ENCODE results near the gene LYPD8. TPM values are rescaled to one million over a fixed set of nuclear protein-coding genes. Genes with fewer than 3 reads are reported as not detected.
"Not testable (repeated sequence)": the region's sequence is repeated elsewhere in the genome, so short reads cannot be mapped to it uniquely, and the experiment has no call there.

The LYPD8 gene
- total and polyA plus RNA-seq, 4 donors, result not detected

GRCh38 chr1:248790456-248790855 lies 34.9 kb upstream of the LYPD8 start:
- DNase-seq (ENCODE audit: low read depth in 4 of 6, low spot score in 6 of 6), result no peak
- H3K27me3 ChIP-seq (ENCODE audit: control insufficient read depth, insufficient read depth, low read length), result no peaks in the 10 kb centered on the region
- no peak overlapping the region for H3K27ac ChIP-seq (ENCODE audit: low read depth, low read length)
- WGBS (ENCODE audit: insufficient coverage), result 90% methylated on average over 4 of the region's 5 CpGs
- no peaks in the 10 kb centered on the region for H3K4me1 ChIP-seq (ENCODE audit: control insufficient read depth, insufficient read depth, low read length)
- H3K4me3 ChIP-seq (ENCODE audit: low read depth, low read length), result no peak overlapping the region
- H3K36me3 ChIP-seq (ENCODE audit: control insufficient read depth, insufficient read depth, low read length), result no peaks in the 10 kb centered on the region
- peaks cover 1% of the 10 kb centered on the region for H3K9me3 ChIP-seq (ENCODE audit: control insufficient read depth, insufficient read depth, low read length)

GRCh38 chr1:248789337-248789736 lies 33.8 kb upstream of the LYPD8 start:
- not testable (repeated sequence) for H3K36me3 ChIP-seq (ENCODE audit: control insufficient read depth, insufficient read depth, low read length); H3K4me1 ChIP-seq (ENCODE audit: control insufficient read depth, insufficient read depth, low read length); H3K27ac ChIP-seq (ENCODE audit: low read depth, low read length); H3K9me3 ChIP-seq (ENCODE audit: control insufficient read depth, insufficient read depth, low read length); H3K4me3 ChIP-seq (ENCODE audit: low read depth, low read length); DNase-seq (ENCODE audit: low read depth in 4 of 6, low spot score in 6 of 6); H3K27me3 ChIP-seq (ENCODE audit: control insufficient read depth, insufficient read depth, low read length)
- no CpG with 5 or more reads among the region's 2 CpGs for WGBS (ENCODE audit: insufficient coverage)

- Histone ChIP-seq H3K27ac (ENCODE audit: low read depth, low read length) (no peak overlapping the region), H3K4me3 (ENCODE audit: low read depth, low read length) (no peak overlapping the region), H3K27me3 (ENCODE audit: control insufficient read depth, insufficient read depth, low read length) (no peaks in the 10 kb centered on the region), H3K36me3 (ENCODE audit: control insufficient read depth, insufficient read depth, low read length) (no peaks in the 10 kb centered on the region), H3K4me1 (ENCODE audit: control insufficient read depth, insufficient read depth, low read length) (no peaks in the 10 kb centered on the region), H3K9me3 (ENCODE audit: control insufficient read depth, insufficient read depth, low read length) (peaks cover 1% of the 10 kb centered on the region)
- no peak for DNase-seq (ENCODE audit: low read depth in 4 of 6, low spot score in 6 of 6)
- WGBS (ENCODE audit: insufficient coverage), result 100% methylated on average over 1 of the region's 3 CpGs
These were observed 32.8 kb upstream of the LYPD8 start for GRCh38 chr1:248788327-248788726.

- no peaks in the 10 kb centered on the region for H3K27me3 ChIP-seq (ENCODE audit: control insufficient read depth, insufficient read depth, low read length)
- peaks cover 1% of the 10 kb centered on the region for H3K9me3 ChIP-seq (ENCODE audit: control insufficient read depth, insufficient read depth, low read length)
- 80% methylated on average over 2 of the region's 4 CpGs for WGBS (ENCODE audit: insufficient coverage)
- DNase-seq (ENCODE audit: low read depth in 4 of 6, low spot score in 6 of 6), result no peak
- no peaks in the 10 kb centered on the region for H3K4me1 ChIP-seq (ENCODE audit: control insufficient read depth, insufficient read depth, low read length)
- H3K4me3 ChIP-seq (ENCODE audit: low read depth, low read length), result no peak overlapping the region
- H3K36me3 ChIP-seq (ENCODE audit: control insufficient read depth, insufficient read depth, low read length), result no peaks in the 10 kb centered on the region
- no peak overlapping the region for H3K27ac ChIP-seq (ENCODE audit: low read depth, low read length)
These were observed 31.9 kb upstream of the LYPD8 start for GRCh38 chr1:248787430-248787829.

GRCh38 chr1:248786156-248786555 lies 30.6 kb upstream of the LYPD8 start:
- DNase-seq (ENCODE audit: low read depth in 4 of 6, low spot score in 6 of 6), result no peak
- WGBS (ENCODE audit: insufficient coverage), result no CpG with 5 or more reads among the region's 3 CpGs
- no peaks in the 10 kb centered on the region for H3K27me3 ChIP-seq (ENCODE audit: control insufficient read depth, insufficient read depth, low read length)
- no peak overlapping the region for H3K27ac ChIP-seq (ENCODE audit: low read depth, low read length)
- no peaks in the 10 kb centered on the region for H3K36me3 ChIP-seq (ENCODE audit: control insufficient read depth, insufficient read depth, low read length)
- peaks cover 2% of the 10 kb centered on the region for H3K9me3 ChIP-seq (ENCODE audit: control insufficient read depth, insufficient read depth, low read length)
- no peak overlapping the region for H3K4me3 ChIP-seq (ENCODE audit: low read depth, low read length)
- H3K4me1 ChIP-seq (ENCODE audit: control insufficient read depth, insufficient read depth, low read length), result no peaks in the 10 kb centered on the region

GRCh38 chr1:248783367-248783766 lies 27.8 kb upstream of the LYPD8 start:
- no peak overlapping the region for H3K27ac ChIP-seq (ENCODE audit: low read depth, low read length)
- H3K4me1 ChIP-seq (ENCODE audit: control insufficient read depth, insufficient read depth, low read length), result no peaks in the 10 kb centered on the region
- no peak for DNase-seq (ENCODE audit: low read depth in 4 of 6, low spot score in 6 of 6)
- H3K9me3 ChIP-seq (ENCODE audit: control insufficient read depth, insufficient read depth, low read length), result peaks cover 3% of the 10 kb centered on the region
- no peak overlapping the region for H3K4me3 ChIP-seq (ENCODE audit: low read depth, low read length)
- no peaks in the 10 kb centered on the region for H3K27me3 ChIP-seq (ENCODE audit: control insufficient read depth, insufficient read depth, low read length)
- 75% methylated on average over 1 of the region's 3 CpGs for WGBS (ENCODE audit: insufficient coverage)
- no peaks in the 10 kb centered on the region for H3K36me3 ChIP-seq (ENCODE audit: control insufficient read depth, insufficient read depth, low read length)

GRCh38 chr1:248782416-248783141 lies 27.0 kb upstream of the LYPD8 start:
- no peaks in the 10 kb centered on the region for H3K27me3 ChIP-seq (ENCODE audit: control insufficient read depth, insufficient read depth, low read length)
- H3K36me3 ChIP-seq (ENCODE audit: control insufficient read depth, insufficient read depth, low read length), result no peaks in the 10 kb centered on the region
- DNase-seq (ENCODE audit: low read depth in 4 of 6, low spot score in 6 of 6), result no peak
- H3K9me3 ChIP-seq (ENCODE audit: control insufficient read depth, insufficient read depth, low read length), result peaks cover 3% of the 10 kb centered on the region
- WGBS (ENCODE audit: insufficient coverage), result 88% methylated on average over 14 of the region's 16 CpGs
- no peak overlapping the region for H3K4me3 ChIP-seq (ENCODE audit: low read depth, low read length)
- no peaks in the 10 kb centered on the region for H3K4me1 ChIP-seq (ENCODE audit: control insufficient read depth, insufficient read depth, low read length)
- no peak overlapping the region for H3K27ac ChIP-seq (ENCODE audit: low read depth, low read length)

GRCh38 chr1:248779350-248779749 lies 23.8 kb upstream of the LYPD8 start:
- WGBS (ENCODE audit: insufficient coverage), result 67% methylated on average over 2 of the region's 2 CpGs
- no peak overlapping the region for H3K27ac ChIP-seq (ENCODE audit: low read depth, low read length)

GRCh38 chr1:248778906-248779305 lies 23.3 kb upstream of the LYPD8 start:
- H3K4me3 ChIP-seq (ENCODE audit: low read depth, low read length), result no peak overlapping the region
- no peak for DNase-seq (ENCODE audit: low read depth in 4 of 6, low spot score in 6 of 6)
- no peak overlapping the region for H3K27ac ChIP-seq (ENCODE audit: low read depth, low read length)
- peaks cover 6% of the 10 kb centered on the region for H3K9me3 ChIP-seq (ENCODE audit: control insufficient read depth, insufficient read depth, low read length)
- 95% methylated on average over 2 of the region's 2 CpGs for WGBS (ENCODE audit: insufficient coverage)
- no peaks in the 10 kb centered on the region for H3K4me1 ChIP-seq (ENCODE audit: control insufficient read depth, insufficient read depth, low read length)
- H3K36me3 ChIP-seq (ENCODE audit: control insufficient read depth, insufficient read depth, low read length), result no peaks in the 10 kb centered on the region
- H3K27me3 ChIP-seq (ENCODE audit: control insufficient read depth, insufficient read depth, low read length), result no peaks in the 10 kb centered on the region

More at GRCh38 chr1:248779350-248779749, 23.8 kb upstream of the LYPD8 start:
- Histone ChIP-seq H3K9me3 (ENCODE audit: control insufficient read depth, insufficient read depth, low read length) (peaks cover 6% of the 10 kb centered on the region), H3K36me3 (ENCODE audit: control insufficient read depth, insufficient read depth, low read length) (no peaks in the 10 kb centered on the region), H3K4me1 (ENCODE audit: control insufficient read depth, insufficient read depth, low read length) (no peaks in the 10 kb centered on the region), H3K4me3 (ENCODE audit: low read depth, low read length) (no peak overlapping the region), H3K27me3 (ENCODE audit: control insufficient read depth, insufficient read depth, low read length) (no peaks in the 10 kb centered on the region)
- DNase-seq (ENCODE audit: low read depth in 4 of 6, low spot score in 6 of 6), result no peak

GRCh38 chr1:248776991-248777390 lies 21.4 kb upstream of the LYPD8 start:
- H3K4me1 ChIP-seq (ENCODE audit: control insufficient read depth, insufficient read depth, low read length), result no peaks in the 10 kb centered on the region
- no peak for DNase-seq (ENCODE audit: low read depth in 4 of 6, low spot score in 6 of 6)
- no peaks in the 10 kb centered on the region for H3K27me3 ChIP-seq (ENCODE audit: control insufficient read depth, insufficient read depth, low read length)
- H3K27ac ChIP-seq (ENCODE audit: low read depth, low read length), result no peak overlapping the region
- H3K9me3 ChIP-seq (ENCODE audit: control insufficient read depth, insufficient read depth, low read length), result peaks cover 6% of the 10 kb centered on the region
- H3K36me3 ChIP-seq (ENCODE audit: control insufficient read depth, insufficient read depth, low read length), result no peaks in the 10 kb centered on the region
- H3K4me3 ChIP-seq (ENCODE audit: low read depth, low read length), result no peak overlapping the region
